Gastrocnemius medialis (tissue), 4 donors: ENCODE data around the gene UBE2S.

Experiments
- POLR2A ChIP-seq, 2 donors: fragments of 450-650 bp; IDR thresholded peaks; one replicate each; pipeline ENCODE4 v1.6.1; 2017; ENCODE audit warnings: antibody characterized with exemption in 2 of 2, mild to moderate bottlenecking in 2 of 2, moderate library complexity in 2 of 2
- TF ChIP-seq, protein P1 (sequence below), 5 experiments: fragments of 450-650 bp in 3 of 5; fragments of 200-600 bp in 2 of 5; sonication (generic) in 2 of 5; IDR thresholded peaks in 4 of 5; conservative IDR thresholded peaks in 1 of 5; 1 replicate in 4 of 5; 2 replicates in 1 of 5; pipeline ENCODE4 v1.5.1; 2016 to 2019; ENCODE audit warnings: antibody characterized with exemption in 5 of 5, mild to moderate bottlenecking in 3 of 5, moderate library complexity in 3 of 5

DNA sequence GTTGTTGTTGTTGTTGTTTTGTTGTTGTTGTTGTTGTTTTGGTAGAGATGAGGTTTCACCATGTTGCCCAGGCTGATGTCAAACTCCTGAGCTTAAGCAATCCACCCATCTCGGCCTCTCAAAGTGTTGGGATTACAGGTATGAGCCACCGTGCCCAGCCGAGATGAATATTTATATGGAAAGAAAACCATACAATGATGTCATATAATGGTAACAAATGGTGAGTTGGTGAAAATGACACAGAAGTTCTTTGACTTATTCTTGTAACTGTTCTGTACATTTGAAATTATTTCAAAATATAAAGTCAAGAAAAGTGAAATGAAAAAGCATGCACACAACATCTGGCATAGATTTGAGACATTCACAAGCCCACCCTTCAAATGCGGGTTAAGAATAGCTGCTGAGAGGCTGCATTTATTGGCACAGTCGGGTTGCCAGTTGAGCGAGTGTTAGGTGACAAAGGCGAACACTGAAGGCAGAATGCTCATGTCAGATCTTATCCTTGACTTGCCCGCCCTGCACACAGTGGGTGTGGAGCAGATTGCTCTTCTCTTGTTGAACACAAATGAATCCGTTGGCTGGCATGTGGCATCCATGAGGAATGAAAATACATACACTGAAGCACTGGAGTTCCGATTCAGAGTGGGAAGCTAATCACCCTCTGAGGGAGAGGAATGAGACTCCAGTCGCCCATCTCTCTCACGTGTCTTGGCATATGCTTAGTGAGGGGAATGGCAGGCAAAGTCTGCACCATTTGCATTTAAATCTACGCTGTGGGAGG lies 15.8 kb upstream of the UBE2S start:
- TF ChIP-seq, protein P1, sequence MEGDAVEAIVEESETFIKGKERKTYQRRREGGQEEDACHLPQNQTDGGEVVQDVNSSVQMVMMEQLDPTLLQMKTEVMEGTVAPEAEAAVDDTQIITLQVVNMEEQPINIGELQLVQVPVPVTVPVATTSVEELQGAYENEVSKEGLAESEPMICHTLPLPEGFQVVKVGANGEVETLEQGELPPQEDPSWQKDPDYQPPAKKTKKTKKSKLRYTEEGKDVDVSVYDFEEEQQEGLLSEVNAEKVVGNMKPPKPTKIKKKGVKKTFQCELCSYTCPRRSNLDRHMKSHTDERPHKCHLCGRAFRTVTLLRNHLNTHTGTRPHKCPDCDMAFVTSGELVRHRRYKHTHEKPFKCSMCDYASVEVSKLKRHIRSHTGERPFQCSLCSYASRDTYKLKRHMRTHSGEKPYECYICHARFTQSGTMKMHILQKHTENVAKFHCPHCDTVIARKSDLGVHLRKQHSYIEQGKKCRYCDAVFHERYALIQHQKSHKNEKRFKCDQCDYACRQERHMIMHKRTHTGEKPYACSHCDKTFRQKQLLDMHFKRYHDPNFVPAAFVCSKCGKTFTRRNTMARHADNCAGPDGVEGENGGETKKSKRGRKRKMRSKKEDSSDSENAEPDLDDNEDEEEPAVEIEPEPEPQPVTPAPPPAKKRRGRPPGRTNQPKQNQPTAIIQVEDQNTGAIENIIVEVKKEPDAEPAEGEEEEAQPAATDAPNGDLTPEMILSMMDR (IDR thresholded peaks at IDR 0.05 in 4 of 5, conservative IDR thresholded peaks at IDR 0.05 in 1 of 5), result no peak
- no peak for TF ChIP-seq POLR2A (IDR thresholded peaks at IDR 0.05)
